Parathyroid adenoma (tissue), 2 donors: ENCODE results near the gene ACO2.

Experiments
- H2AFZ ChIP-seq: fragments of 300-600 bp; sonication (generic); one replicate; pipeline ENCODE4 v1.7.0; 2017; ENCODE audit warnings: antibody characterized with exemption, mild to moderate bottlenecking
- H3K27ac ChIP-seq: fragments of 300-600 bp; sonication (generic); one replicate; pipeline ENCODE4 v1.7.0; 2017
- H3K27me3 ChIP-seq: fragments of 300-600 bp; sonication (generic); one replicate; pipeline ENCODE4 v1.7.0; 2017; ENCODE audit warnings: low read length; ENCODE audit not compliant: control insufficient read depth, insufficient read depth
- H3K36me3 ChIP-seq: fragments of 300-600 bp; sonication (generic); one replicate; pipeline ENCODE4 v1.7.0; 2017; ENCODE audit warnings: low read length; ENCODE audit not compliant: control insufficient read depth, insufficient read depth
- H3K4me1 ChIP-seq: fragments of 300-600 bp; sonication (generic); one replicate; pipeline ENCODE4 v1.7.0; 2017; ENCODE audit warnings: control low read depth
- H3K4me2 ChIP-seq: fragments of 300-600 bp; sonication (generic); one replicate; pipeline ENCODE4 v1.7.0; 2017; ENCODE audit warnings: low read length
- H3K4me3 ChIP-seq: fragments of 300-600 bp; sonication (generic); one replicate; pipeline ENCODE4 v1.7.0; 2017; ENCODE audit warnings: low read depth, low read length
- H3K79me2 ChIP-seq: fragments of 300-600 bp; sonication (generic); one replicate; pipeline ENCODE4 v1.7.0; 2017; ENCODE audit warnings: control low read depth
- H3K9ac ChIP-seq: fragments of 300-600 bp; sonication (generic); one replicate; pipeline ENCODE4 v1.7.0; 2017; ENCODE audit warnings: mild to moderate bottlenecking
- H3K9me3 ChIP-seq: fragments of 300-600 bp; sonication (generic); one replicate; pipeline ENCODE4 v1.7.0; 2017; ENCODE audit warnings: low read length; ENCODE audit not compliant: control insufficient read depth
- CTCF ChIP-seq: fragments of 300-600 bp; sonication (generic); IDR thresholded peaks from one replicate; pipeline ENCODE4 v1.7.0; 2017; ENCODE audit warnings: antibody characterized with exemption, mild to moderate bottlenecking
- donor health status: primary hyperparathyroidism.

Gene ACO2

GRCh38 chr22:41534219-41534618 is 65.3 kb downstream of the ACO2 start:
- H3K9me3 ChIP-seq = no peaks in the 10 kb centered on the region
- no peak overlapping the region for H3K9ac ChIP-seq
- no peak overlapping the region for H3K4me2 ChIP-seq
- no peak for TF ChIP-seq CTCF
- H3K27ac ChIP-seq = no peak overlapping the region
- H3K4me1 ChIP-seq = peaks cover 4% of the 10 kb centered on the region
- H3K4me3 ChIP-seq = no peak overlapping the region
- no peaks in the 10 kb centered on the region for H3K79me2 ChIP-seq
- H2AFZ ChIP-seq = no peak overlapping the region
- H3K27me3 ChIP-seq = no peaks in the 10 kb centered on the region
- H3K36me3 ChIP-seq = no peaks in the 10 kb centered on the region

DNA sequence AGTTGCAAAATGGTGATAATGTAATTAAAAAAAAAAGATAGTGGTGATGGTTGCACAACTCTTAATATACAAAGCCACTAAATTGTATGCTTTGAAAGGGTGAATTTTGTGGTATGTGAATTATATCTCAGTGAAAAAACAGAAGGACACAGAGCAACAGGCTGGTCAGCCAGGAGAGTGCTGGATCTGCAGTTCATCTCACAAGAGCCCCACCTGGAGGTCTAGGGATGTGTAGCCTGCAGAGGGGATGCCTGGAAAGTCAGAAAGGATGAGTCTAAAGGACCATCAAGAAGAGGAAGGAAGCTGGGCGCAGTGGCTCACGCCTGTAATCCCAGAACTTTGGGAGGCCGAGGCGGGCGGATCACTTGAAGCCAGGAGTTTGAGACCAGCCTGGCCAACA is 66.3 kb downstream of the ACO2 start:
- H3K4me3 ChIP-seq = no peak overlapping the region
- H3K9ac ChIP-seq = no peak overlapping the region
- H3K27me3 ChIP-seq = no peaks in the 10 kb centered on the region
- no peak overlapping the region for H3K27ac ChIP-seq
- TF ChIP-seq CTCF = no peak
- no peak overlapping the region for H2AFZ ChIP-seq
- H3K4me2 ChIP-seq = no peak overlapping the region
- peaks cover 4% of the 10 kb centered on the region for H3K4me1 ChIP-seq
- H3K36me3 ChIP-seq = no peaks in the 10 kb centered on the region
- no peaks in the 10 kb centered on the region for H3K79me2 ChIP-seq
- H3K9me3 ChIP-seq = no peaks in the 10 kb centered on the region

GRCh38 chr22:41537203-41537602 is 68.3 kb downstream of the ACO2 start:
- H3K4me3 ChIP-seq = no peak overlapping the region
- no peak overlapping the region for H3K4me2 ChIP-seq
- H3K9ac ChIP-seq = no peak overlapping the region
- TF ChIP-seq CTCF = no peak
- H3K27me3 ChIP-seq = no peaks in the 10 kb centered on the region
- no peak overlapping the region for H2AFZ ChIP-seq
- no peaks in the 10 kb centered on the region for H3K36me3 ChIP-seq
- no peak overlapping the region for H3K27ac ChIP-seq
- H3K4me1 ChIP-seq = no peaks in the 10 kb centered on the region
- no peaks in the 10 kb centered on the region for H3K9me3 ChIP-seq
- no peaks in the 10 kb centered on the region for H3K79me2 ChIP-seq

- no peaks in the 10 kb centered on the region for H3K4me1 ChIP-seq
- no peak for TF ChIP-seq CTCF
Measured at GRCh38 chr22:41538583-41538982, 69.7 kb downstream of the ACO2 start.

GRCh38 chr22:41539146-41540005 is 70.5 kb downstream of the ACO2 start:
- no peak overlapping the region for H3K4me3 ChIP-seq
- H3K4me1 ChIP-seq = no peaks in the 10 kb centered on the region
- H3K4me2 ChIP-seq = no peak overlapping the region
- no peak for TF ChIP-seq CTCF
- H2AFZ ChIP-seq = no peak overlapping the region
- no peaks in the 10 kb centered on the region for H3K9me3 ChIP-seq
- no peaks in the 10 kb centered on the region for H3K27me3 ChIP-seq
- no peaks in the 10 kb centered on the region for H3K79me2 ChIP-seq
- H3K36me3 ChIP-seq = no peaks in the 10 kb centered on the region
- H3K27ac ChIP-seq = no peak overlapping the region
- H3K9ac ChIP-seq = no peak overlapping the region

More at GRCh38 chr22:41538583-41538982, 69.7 kb downstream of the ACO2 start:
- no peak overlapping the region for H3K27ac ChIP-seq
- H3K27me3 ChIP-seq = no peaks in the 10 kb centered on the region
- no peak overlapping the region for H3K4me2 ChIP-seq
- no peak overlapping the region for H3K4me3 ChIP-seq
- H3K9ac ChIP-seq = no peak overlapping the region
- H3K79me2 ChIP-seq = no peaks in the 10 kb centered on the region
- H3K36me3 ChIP-seq = no peaks in the 10 kb centered on the region
- no peaks in the 10 kb centered on the region for H3K9me3 ChIP-seq
- no peak overlapping the region for H2AFZ ChIP-seq
